Spleen (tissue), 7 donors: ENCODE results near the gene DRICH1.
A peak's percentile ranks its signal among the peaks of the same experiment; 100 is the strongest.

ENCODE experiments used
- POLR2A ChIP-seq, 3 donors: fragments of 450-650 bp; IDR thresholded peaks; one replicate each; pipeline ENCODE4 v1.5.1; 2017; ENCODE audit warnings: antibody characterized with exemption in 3 of 3, mild to moderate bottlenecking in 1 of 3
- POLR2AphosphoS5 ChIP-seq, 3 donors: sonication (generic); formaldehyde crosslinking; IDR thresholded peaks; one replicate each; pipeline ENCODE4 v1.5.1; 2017; ENCODE audit warnings: antibody characterized with exemption in 3 of 3
- TF ChIP-seq, protein P1 (sequence below), 11 experiments: fragments of 200-600 bp in 7 of 11; fragments of 450-650 bp in 4 of 11; sonication (generic) in 4 of 11; IDR thresholded peaks in 8 of 11; conservative IDR thresholded peaks in 3 of 11; 1 replicate in 7 of 11; 2 replicates in 4 of 11; pipeline versions ENCODE4 v1.4.0 to v1.8.0; 2016 to 2021; ENCODE audit warnings: antibody characterized with exemption in 11 of 11, inconsistent platforms in 4 of 11, mild to moderate bottlenecking in 1 of 11
- donor health status: DM: no; HTN: no; CAD: no; lungs with moderate emphysema.
- donor health status: DM: no; HTN: no; CAD: no.
- donor health status: DM: no; HTN: no; CAD: no.

GRCh38 chr22:23565915-23566704 lies 66.0 kb downstream of the DRICH1 start:
- TF ChIP-seq, protein P1, sequence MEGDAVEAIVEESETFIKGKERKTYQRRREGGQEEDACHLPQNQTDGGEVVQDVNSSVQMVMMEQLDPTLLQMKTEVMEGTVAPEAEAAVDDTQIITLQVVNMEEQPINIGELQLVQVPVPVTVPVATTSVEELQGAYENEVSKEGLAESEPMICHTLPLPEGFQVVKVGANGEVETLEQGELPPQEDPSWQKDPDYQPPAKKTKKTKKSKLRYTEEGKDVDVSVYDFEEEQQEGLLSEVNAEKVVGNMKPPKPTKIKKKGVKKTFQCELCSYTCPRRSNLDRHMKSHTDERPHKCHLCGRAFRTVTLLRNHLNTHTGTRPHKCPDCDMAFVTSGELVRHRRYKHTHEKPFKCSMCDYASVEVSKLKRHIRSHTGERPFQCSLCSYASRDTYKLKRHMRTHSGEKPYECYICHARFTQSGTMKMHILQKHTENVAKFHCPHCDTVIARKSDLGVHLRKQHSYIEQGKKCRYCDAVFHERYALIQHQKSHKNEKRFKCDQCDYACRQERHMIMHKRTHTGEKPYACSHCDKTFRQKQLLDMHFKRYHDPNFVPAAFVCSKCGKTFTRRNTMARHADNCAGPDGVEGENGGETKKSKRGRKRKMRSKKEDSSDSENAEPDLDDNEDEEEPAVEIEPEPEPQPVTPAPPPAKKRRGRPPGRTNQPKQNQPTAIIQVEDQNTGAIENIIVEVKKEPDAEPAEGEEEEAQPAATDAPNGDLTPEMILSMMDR (IDR thresholded peaks at IDR 0.05 in 8 of 11, conservative IDR thresholded peaks at IDR 0.05 in 3 of 11), result no peak
- TF ChIP-seq POLR2AphosphoS5 (IDR thresholded peaks at IDR 0.05), result peak in 1 of 3 donors; percentile 21
- no peak for TF ChIP-seq POLR2A (IDR thresholded peaks at IDR 0.05)
